Epidermal melanocyte (primary cell): ENCODE results near the gene ESR1.
"Not testable (repeated sequence)": the region's sequence is repeated elsewhere in the genome, so short reads cannot be mapped to it uniquely, and the experiment has no call there.

Experiments
- DNase-seq: peaks from one replicate; pipeline ENCODE4 v3.0.0; 2011; ENCODE audit warnings: low spot score; ENCODE audit not compliant: insufficient read length

ESR1 gene

DNA sequence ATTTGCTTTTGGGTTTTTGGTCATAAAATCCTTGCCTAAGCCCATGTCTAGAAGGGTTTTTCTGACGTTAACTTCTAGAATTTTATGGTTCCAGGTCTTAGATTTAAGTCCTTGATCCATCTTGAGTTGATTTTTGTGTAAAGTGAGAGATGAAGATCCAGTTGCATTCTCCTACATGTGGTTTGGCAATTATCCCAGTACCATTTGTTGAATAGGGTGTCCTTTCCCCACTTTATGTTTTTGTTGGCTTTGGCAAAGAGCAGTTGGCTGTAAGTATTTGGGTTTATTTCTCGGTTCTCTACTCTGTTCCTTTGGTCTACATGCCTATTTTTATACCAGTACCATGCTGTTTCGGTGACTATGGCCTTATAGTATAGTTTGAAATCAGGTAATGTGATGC lies 86.9 kb downstream of the ESR1 start:
- DNase-seq: not testable (repeated sequence)

DNA sequence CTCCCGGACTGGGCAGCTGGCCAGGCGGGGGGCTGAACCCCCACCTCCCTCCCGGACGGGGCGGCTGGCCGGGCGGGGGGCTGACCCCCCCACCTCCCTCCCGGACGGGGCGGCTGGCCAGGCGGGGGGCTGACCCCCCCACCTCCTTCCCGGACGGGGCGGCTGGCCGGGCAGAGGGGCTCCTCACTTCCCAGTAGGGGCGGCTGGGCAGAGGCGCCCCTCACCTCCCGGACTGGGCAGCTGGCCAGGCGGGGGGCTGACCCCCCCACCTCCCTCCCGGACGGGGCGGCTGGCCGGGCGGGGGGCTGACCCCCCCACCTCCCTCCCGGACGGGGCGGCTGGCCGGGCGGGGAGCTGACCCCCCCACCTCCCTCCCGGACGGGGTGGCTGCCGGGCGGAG lies 91.7 kb downstream of the ESR1 start:
- not testable (repeated sequence) for DNase-seq

DNA sequence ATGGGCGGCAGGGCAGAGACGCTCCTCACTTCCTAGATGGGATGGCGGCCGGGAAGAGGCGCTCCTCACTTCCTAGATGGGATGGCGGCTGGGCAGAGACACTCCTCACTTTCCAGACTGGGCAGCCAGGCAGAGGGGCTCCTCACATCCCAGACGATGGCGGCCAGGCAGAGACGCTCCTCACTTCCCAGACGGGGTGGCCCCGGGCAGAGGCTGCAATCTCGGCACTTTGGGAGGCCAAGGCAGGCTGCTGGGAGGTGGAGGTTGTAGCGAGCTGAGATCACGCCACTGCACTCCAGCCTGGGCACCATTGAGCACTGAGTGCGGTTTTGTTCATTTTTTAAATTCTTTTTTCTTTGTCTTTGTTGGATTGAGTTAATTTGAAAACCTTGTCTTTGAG lies 92.3 kb downstream of the ESR1 start:
- DNase-seq: not testable (repeated sequence)

DNA sequence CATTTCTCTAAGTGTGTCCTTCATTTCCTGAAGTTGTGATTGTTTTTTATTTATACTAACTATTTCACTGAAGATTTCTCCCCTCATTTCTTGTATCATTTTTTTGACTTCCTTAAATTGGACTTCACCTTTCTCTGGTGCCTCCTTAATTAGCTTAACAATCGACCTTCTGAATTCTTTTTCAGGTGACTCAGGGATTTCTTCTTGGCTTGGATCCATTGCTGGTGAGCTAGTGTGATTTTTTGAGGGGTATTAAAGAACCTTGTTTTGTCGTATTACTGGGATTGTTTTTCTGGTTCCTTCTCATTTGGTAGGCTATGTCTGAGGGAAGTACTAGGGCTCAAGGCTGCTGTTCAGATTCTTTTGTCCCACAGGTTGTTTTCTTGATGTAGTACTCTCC lies 92.8 kb downstream of the ESR1 start:
- DNase-seq: no peak

DNA sequence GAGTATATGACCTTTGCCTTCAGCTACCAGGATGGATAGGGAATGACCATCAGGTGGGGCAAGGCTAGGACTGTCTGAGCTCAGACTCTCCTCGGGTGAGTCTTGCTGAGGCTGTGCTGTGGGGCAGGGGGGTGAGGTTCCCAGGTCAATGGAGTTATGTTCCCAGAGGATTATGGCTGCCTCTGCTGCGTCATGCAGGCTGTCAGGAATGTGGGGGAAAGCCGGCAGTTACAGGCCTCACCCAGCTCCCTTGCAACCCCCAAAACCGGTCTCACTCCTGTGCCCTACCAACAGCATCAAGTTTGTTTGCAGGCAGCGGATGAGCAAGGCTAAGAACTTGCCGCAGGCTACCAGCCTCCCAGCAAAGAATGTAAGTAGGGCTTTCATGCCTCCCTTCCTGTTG lies 93.5 kb downstream of the ESR1 start:
- DNase-seq: no peak

DNA sequence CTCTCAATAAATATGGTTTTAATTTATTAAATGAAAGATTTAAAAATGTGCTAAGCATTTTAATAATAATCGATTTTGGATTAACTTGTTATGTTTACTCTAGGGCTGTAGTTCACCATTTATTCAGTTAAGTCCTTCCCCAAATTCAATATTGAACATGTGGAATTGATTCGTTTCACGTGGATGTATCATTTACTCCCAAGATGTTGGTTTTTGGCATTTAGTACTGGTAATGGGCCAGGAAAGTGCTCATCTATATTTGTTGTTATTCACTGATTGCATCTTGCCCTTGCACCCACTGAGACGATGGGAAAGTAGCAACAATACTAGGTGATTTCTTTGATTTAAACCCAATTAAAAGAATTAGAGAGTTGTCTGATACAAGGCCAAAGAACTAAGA lies 97.1 kb downstream of the ESR1 start:
- no peak for DNase-seq

DNA sequence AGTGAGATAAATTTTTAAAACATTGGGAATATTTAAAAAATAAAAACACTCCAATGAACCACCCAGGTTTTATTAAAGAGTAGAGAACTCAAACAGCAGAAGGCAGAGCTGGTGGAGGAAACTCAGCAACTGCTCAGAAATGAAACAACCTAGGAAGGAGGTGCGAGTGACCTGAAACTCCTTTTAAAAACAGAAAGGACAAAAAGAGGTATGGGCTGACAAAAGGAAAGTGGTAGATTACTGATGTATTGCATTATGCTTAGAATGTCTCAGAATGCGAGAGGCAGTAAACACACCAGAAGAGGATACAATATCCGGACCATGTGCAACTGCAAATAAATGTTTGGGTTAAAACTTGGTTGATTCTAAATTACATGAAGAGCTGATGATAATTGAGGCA lies 97.6 kb downstream of the ESR1 start:
- no peak for DNase-seq

DNA sequence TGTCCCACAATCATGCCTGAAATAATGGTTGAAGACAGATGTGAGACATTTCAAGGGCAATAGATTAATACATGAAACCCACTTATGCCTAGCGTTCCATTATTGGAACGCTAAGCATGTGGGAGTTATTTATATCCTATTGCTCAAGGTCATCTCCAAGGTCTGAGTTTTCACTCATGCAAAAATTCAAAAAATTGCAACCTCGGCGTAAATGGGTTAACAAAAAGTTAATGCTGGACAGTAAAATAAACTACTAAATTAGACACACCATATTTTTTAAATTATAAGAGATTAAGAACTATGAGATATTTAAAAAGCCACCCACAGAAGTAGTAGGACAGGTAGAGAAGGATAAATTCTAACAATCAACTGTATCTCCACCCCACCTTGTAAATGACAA lies 98.4 kb downstream of the ESR1 start:
- DNase-seq: no peak

DNA sequence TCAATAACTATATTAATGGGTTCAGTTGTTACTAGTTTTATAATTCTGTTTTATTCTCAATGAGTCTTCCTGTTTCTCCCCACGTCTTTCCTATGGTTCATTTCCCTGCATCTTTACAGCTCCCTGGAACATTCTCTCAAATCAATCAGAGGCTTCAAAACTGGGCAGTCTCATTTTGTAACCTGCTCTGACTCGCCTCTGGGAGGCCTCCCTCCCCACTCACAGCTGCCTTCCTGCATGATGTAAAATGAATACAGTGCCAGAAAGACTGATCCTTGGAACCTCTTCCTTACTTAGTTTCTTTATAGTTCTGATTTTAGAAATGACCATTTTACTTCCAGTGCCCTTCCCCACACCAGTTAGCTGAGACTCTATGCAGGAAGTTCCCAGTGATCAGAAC lies 103.9 kb downstream of the ESR1 start:
- DNase-seq: no peak

DNA sequence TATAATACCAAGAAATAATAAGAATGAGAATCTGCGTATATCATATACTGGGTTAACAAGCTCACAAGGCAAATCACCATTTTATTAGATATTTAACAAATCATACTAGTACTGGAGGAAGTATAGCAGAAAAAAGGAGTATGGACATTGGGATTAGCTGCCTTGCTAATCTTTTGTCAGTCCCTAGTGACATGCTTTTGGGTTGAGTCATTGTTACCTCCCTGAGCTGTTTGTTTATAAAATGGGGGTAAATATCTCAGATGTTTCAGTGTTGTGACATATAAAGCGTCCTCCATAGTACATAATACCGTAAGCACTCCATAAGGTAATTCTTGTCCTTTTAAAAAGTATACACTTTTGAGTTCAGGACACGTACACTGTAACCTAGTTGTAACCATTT lies 107.0 kb downstream of the ESR1 start:
- DNase-seq: no peak

DNA sequence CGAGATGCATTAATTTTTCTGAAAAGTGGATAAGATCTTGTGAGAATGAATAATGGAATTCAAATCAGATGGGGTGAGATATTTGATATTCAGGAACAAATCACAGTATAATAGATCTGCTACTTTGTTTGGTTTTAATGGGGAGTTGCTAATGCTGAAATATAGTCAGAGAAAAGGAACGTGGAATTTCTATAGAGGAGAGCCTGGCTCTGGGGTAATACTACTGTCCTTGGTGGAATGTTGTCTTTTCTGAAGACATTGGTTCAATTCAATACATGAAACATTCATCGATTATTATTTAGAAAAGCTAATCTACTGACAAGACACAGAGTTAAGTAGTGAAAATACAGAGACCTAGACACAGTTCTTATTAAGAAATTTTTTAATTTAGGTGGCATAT lies 108.6 kb downstream of the ESR1 start:
- DNase-seq: no peak

DNA sequence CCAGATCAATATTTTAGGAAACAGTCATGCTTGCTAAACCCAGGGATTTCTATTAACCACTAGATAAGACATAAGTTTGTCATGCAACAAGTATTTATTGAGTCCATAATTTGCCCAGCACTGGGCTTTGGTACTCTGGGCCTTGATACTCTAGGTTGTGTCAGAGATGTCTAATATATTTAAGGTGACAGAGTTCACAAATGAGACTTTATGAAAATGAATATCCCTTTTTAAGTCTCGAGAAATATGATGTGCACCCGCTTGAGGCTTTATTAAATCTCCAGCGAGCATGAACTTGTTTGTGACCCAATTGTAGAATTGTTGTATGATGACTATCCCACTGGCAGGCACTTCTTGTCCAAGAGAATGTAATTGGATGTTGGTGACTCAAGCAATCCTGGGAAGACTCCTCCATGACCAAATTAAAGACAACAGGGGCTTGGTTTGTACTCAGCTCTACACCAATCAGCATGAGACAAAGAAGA lies 109.2 kb downstream of the ESR1 start:
- DNase-seq: no peak

DNA sequence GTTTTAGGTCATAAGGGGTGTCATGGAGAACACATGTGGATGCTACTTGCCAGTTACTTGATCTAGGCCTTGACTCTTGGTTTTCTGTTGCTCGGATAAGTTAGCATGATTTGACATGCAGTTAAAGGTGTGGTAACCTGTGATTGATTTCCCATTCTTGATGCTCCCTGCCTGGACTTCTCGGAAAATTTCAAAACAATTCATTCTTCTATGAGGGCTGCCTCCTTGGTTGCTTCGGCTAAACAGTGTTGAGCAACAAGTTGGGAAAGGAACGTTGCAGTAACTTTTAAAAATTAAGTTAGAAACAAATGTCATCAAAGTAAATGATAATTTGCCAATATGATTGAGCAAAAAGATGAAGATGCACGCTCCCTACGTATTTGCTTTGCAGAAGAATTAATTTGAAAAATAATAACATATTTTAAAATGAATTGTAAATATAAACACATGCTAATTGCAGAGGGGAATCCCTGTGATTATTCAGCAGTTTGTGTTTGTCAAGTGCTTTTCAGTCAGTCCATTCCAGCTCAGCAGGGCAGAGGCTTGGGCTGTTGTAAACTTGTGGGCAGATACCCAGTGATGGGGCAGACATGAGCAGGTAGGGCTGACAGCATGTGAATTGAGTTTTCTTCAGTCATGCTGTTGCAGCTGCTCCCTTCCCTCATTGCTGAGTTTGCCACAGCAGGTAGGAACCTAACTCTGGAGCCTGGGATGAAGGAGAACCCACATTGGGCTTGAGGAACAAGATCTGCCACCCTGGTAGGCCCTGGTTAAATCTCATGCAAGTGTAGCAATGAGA lies 110.2 kb downstream of the ESR1 start:
- DNase-seq: no peak

DNA sequence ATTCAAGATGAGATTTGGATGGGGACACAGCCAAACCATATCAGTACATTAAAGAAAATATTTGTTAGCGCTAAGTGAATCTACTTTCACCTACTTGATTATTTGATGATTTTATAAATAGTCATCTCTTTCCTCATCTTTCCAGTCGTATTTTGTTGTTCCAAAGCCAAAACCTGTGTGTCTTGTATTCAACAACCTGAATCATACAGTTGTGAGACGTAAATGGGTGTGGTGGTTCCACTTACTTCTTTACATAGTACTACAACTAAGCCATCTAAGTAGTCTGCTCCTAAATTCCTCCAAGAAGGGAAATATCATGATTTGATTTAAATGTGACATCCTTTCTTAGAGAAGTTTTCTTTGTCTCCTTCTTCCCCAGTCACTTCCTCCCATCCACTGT lies 132.8 kb downstream of the ESR1 start:
- DNase-seq: no peak

DNA sequence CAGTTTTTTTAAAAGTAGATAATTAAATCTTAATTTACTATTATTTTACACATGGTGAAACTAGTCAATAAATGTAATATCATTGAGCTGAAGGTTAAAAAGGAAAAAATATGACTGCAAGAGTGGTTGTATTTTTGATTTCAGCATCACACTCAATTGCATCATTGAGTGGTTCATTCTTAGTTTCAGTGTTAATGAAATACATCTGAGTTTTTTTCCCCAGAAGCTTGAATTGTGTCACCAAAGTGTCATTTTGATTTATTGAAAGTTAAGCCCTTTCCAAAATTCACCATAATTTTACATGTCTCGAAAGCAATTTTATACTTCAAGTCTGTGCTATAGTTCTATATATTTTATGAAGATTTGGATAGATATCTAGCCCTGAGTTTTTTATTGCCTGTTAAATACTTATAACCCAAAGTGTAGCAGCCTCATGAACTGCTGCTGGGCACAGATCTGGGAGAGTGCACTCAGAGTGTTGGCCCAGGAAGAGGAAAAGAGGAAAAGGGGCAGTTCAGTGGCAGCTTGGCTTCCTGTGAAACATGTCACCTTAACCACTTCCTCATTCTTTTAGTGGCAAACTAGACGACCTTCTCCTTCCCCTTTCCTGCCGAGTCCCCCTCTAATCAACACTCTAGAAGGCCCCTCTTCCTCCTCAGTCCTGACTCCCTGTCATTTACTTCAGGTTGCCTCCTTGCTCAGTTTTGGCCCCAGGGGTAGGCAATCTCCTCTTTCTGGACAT lies 140.7 kb downstream of the ESR1 start:
- DNase-seq: no peak

DNA sequence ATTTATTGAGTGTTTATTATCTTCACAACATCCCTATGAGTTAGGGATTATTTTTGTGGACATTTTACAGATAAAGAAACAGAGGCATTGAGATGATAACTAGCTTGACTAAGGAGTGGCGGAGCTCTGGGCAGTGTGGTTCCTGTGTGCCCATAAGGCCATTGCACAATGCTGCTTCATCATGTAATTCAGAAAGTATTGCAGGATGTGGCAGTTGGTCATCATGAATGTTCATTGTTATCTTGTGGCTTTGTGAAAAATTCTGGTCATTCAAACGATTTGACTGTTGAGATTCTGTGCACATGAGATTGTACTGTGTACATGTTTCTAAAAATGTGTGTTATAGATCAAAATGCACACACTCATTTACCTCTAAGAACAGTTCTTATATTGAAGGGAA lies 150.8 kb downstream of the ESR1 start:
- DNase-seq: no peak

DNA sequence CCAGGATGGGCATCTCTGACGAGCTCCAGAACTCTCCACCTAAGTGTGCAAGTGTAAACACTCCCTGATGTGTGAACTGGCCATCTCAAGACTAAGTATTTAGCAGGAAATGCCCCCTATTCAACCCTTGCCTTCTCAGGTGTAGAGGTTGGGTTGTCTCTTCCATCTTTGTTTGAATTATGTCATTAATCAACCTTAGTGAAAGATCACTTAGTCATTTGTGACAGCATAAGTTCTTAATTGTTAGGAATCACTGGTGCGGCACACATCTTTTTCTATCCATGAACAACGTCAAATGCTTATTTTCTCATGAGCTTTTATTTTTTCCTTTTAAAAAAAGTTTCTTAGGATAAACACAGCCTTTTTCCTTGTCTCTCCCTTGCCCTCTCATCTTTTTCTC lies 151.6 kb downstream of the ESR1 start:
- no peak for DNase-seq

DNA sequence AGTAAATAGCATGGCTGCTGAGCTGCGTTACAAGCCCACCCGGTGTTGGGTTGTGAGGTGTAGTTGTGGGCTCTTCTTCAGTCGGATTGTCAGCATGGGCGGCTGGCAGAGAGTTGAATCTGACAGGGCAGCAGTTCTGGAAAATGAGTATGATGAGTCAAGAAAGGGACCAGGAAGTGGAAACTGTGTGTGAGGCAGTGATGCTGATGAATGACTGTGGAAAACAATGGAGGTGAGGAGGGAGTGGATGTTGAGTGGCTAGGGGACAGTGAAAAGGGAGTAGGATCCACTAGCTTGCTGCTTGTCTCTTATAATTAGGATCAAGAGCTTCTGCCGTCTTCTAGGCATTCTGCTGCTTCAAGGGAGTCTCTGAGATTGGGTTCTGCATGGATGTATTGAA lies 154.3 kb downstream of the ESR1 start:
- DNase-seq: no peak

DNA sequence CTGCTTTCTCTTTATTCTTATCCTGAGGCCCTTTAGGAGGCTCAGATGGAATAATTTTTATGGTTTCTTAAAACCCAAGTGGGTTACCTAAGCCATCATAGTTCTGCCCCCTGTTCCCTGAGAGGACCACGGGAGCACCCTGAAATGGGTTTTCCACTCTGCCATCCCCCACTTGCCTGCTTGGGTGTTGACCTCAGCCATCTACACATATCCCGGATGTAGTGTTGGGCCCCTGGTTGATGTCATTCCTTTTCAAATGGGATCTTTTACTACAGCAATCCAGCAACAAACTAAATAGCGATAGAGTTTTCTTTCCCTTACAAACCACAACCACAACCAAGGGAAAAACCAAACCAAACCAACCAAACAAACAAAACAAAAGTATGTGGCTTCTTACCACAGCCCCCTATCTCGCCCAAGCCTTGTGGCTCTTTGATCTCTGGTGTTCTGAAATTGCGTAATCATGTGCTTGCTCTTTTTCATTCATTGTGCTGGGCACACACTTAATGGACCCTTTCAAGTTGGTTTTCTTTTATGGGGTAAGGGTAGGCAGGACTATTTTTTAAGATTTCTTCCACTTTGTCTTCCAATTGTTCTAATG lies 154.9 kb downstream of the ESR1 start:
- no peak for DNase-seq

DNA sequence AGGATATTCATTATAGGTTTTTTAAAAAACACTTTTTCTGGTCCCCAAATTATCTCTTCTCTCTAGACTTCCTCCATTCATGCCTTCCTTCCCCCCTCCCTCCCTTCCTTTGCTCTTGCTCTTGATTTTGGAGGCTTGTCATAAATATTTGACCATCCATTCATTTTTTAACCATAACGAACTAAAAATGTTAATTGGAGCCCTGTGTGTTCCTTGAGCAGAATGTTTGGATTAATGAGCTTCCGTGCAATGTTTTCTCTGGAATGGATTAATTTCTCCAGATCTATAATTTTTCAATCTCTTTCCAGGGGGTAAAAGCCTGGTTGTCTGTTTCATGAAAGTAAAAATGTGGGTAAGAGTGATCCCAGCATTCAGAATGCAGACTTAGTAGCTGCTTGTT lies 155.5 kb downstream of the ESR1 start:
- DNase-seq: no peak

DNA sequence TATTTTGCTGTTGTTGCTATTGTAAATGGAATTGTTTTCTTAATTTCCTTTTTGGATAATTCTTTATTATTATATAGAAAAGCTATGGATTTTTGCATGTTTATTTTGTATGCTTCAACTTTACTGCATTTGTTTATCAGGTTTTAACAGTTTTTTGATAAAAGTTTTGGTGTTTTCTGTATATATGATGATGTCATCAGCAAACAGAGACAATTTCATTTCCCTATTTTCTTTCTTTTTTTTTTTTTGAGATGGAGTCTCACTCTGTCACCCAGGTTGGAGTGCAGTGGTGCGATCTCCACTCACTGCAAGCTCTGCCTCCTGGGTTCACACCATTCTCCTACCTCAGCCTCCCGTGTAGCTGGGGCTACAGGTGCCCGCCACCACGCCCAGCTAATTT lies 156.9 kb downstream of the ESR1 start:
- not testable (repeated sequence) for DNase-seq

DNA sequence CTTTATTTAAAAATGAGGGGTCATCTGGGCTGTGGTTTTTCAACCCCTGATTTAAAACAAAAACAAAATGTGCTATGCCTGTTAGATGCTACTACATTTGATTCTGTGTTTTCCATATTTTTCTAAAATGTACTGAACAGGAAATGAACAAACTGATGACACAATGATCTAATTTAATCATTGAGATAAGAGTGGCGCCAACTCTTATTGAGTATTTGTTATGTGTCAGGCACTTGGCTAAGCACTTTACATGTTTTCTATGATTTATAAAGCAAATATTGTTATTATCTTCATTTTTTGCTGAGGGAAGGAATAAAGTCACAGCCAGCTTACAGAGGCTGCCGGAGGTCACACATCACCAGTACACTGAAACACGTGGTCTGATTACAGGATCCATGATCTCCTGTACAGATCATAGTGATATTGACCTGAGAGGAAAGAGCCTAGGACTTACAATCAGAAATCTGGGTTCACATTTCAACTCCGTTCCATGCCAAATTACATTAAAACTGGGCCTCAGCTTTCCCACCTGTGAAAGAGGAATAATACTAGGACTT lies 166.7 kb downstream of the ESR1 start:
- DNase-seq: no peak
